ENCODE measurements around the gene CDH4. TPM values are rescaled to one million over a fixed set of nuclear protein-coding genes. Genes with fewer than 3 reads are reported as not detected.

The CDH4 gene
- total and polyA plus RNA-seq, 2 of the 13 experiments (the other 11 are each of a cell fraction or from before 2014, with no cell fraction given): not detected

GRCh38 chr20:61343934-61344333 is 91.9 kb downstream of the CDH4 start:
- H3K9me3 ChIP-seq (ENCODE audit: low read length): no peaks in the 10 kb centered on the region
- H3K4me1 ChIP-seq (ENCODE audit: insufficient read depth, low read length): no peaks in the 10 kb centered on the region
- no peak overlapping the region for H3K4me3 ChIP-seq (replicated peaks in 1 of 3; ENCODE audit: insufficient read depth in 1 of 3, low read depth in 2 of 3, low read length in 3 of 3)
- no peak overlapping the region for H3K4me2 ChIP-seq (ENCODE audit: low read depth, low read length)
- intact Hi-C loops (cut with micrococcal nuclease; ENCODE audit: unreplicated experiment): no loop called here
- no TSS peak for BruUV-seq (replicated peaks)
- H3K36me3 ChIP-seq (replicated peaks in 1 of 2; ENCODE audit: control insufficient read depth in 1 of 2, insufficient read depth in 2 of 2, low read length in 2 of 2): no peaks in the 10 kb centered on the region
- H4K20me1 ChIP-seq (ENCODE audit: insufficient read depth, low read length): no peaks in the 10 kb centered on the region
- WGBS (ENCODE audit: low lambda C conversion rate): 3% methylated on average over 9 of the region's 9 CpGs
- no peak overlapping the region for H2AFZ ChIP-seq (ENCODE audit: low read length)
- ChIA-PET POLR2A (no interaction called here), CTCF (ENCODE audit: low intra/inter-chr PET ratio, low total read pairs) (no interaction called here)
- in situ Hi-C loops (cut with HindIII; ENCODE audit: extremely low pct_ligation_motif_present, low pct_unique_long_range_greater_than_20kb): no loop called here
- H3K27ac ChIP-seq (ENCODE audit: extremely low read length, insufficient read depth, low read length): no peak overlapping the region
- H3K9ac ChIP-seq (ENCODE audit: insufficient read depth, low read depth, low read length): no peak overlapping the region
- peaks cover 11 to 61% of the 10 kb centered on the region in 2 experiments; a peak in 4 of 5 replicates for H3K27me3 ChIP-seq (ENCODE audit: control insufficient read depth in 1 of 2, insufficient read depth in 2 of 2, low read length in 2 of 2)
- no peak for FAIRE-seq
- H3K79me2 ChIP-seq (ENCODE audit: insufficient read depth, low read length): no peaks in the 10 kb centered on the region
- no peak for ATAC-seq
- DNase-seq (ENCODE audit: low spot score): no peak
- no peak for TF ChIP-seq FOXM1 (CRISPR knock-in tag; IDR thresholded peaks at IDR 0.05)
- TF ChIP-seq ZSCAN21 (CRISPR knock-in tag; IDR thresholded peaks at IDR 0.05; ENCODE audit: borderline replicate concordance): no peak
- no peak for TF ChIP-seq RFXAP (CRISPR knock-in tag; IDR thresholded peaks at IDR 0.05; ENCODE audit: borderline replicate concordance)
- TF ChIP-seq ZFP41 (CRISPR knock-in tag; IDR thresholded peaks at IDR 0.05; ENCODE audit: borderline replicate concordance): no peak
- no peak for TF ChIP-seq FOXA1 (IDR thresholded peaks at IDR 0.05)
- no peak for TF ChIP-seq FOXA1 (CRISPR knock-in tag; IDR thresholded peaks at IDR 0.05)
- TF ChIP-seq NFIB (CRISPR knock-in tag; IDR thresholded peaks at IDR 0.05; ENCODE audit: borderline replicate concordance): no peak
- no peak for TF ChIP-seq ZNF251 (CRISPR knock-in tag; IDR thresholded peaks at IDR 0.05)
- TF ChIP-seq RXRB (CRISPR knock-in tag; IDR thresholded peaks at IDR 0.05; ENCODE audit: borderline replicate concordance): no peak
- TF ChIP-seq, protein P1, sequence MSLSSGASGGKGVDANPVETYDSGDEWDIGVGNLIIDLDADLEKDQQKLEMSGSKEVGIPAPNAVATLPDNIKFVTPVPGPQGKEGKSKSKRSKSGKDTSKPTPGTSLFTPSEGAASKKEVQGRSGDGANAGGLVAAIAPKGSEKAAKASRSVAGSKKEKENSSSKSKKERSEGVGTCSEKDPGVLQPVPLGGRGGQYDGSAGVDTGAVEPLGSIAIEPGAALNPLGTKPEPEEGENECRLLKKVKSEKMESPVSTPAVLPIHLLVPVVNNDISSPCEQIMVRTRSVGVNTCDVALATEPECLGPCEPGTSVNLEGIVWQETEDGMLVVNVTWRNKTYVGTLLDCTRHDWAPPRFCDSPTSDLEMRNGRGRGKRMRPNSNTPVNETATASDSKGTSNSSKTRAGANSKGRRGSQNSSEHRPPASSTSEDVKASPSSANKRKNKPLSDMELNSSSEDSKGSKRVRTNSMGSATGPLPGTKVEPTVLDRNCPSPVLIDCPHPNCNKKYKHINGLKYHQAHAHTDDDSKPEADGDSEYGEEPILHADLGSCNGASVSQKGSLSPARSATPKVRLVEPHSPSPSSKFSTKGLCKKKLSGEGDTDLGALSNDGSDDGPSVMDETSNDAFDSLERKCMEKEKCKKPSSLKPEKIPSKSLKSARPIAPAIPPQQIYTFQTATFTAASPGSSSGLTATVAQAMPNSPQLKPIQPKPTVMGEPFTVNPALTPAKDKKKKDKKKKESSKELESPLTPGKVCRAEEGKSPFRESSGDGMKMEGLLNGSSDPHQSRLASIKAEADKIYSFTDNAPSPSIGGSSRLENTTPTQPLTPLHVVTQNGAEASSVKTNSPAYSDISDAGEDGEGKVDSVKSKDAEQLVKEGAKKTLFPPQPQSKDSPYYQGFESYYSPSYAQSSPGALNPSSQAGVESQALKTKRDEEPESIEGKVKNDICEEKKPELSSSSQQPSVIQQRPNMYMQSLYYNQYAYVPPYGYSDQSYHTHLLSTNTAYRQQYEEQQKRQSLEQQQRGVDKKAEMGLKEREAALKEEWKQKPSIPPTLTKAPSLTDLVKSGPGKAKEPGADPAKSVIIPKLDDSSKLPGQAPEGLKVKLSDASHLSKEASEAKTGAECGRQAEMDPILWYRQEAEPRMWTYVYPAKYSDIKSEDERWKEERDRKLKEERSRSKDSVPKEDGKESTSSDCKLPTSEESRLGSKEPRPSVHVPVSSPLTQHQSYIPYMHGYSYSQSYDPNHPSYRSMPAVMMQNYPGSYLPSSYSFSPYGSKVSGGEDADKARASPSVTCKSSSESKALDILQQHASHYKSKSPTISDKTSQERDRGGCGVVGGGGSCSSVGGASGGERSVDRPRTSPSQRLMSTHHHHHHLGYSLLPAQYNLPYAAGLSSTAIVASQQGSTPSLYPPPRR (CRISPR knock-in tag; IDR thresholded peaks at IDR 0.05; ENCODE audit: borderline replicate concordance): no peak
- no peak for TF ChIP-seq SALL1 (CRISPR knock-in tag; IDR thresholded peaks at IDR 0.05)
- TF ChIP-seq ZNF710 (CRISPR knock-in tag; IDR thresholded peaks at IDR 0.05; ENCODE audit: borderline replicate concordance): no peak
- no peak for TF ChIP-seq JARID2 (CRISPR knock-in tag; IDR thresholded peaks at IDR 0.05; ENCODE audit: insufficient replicate concordance)
- no peak for TF ChIP-seq HNRNPL (IDR thresholded peaks at IDR 0.05; ENCODE audit: low read depth, low read length)
- TF ChIP-seq ZIK1 (CRISPR knock-in tag; IDR thresholded peaks at IDR 0.05; ENCODE audit: borderline replicate concordance, low read depth): no peak
- no peak for TF ChIP-seq EZH2 (conservative IDR thresholded peaks at IDR 0.05; ENCODE audit: low read depth, low read length)
- TF ChIP-seq, protein P2, sequence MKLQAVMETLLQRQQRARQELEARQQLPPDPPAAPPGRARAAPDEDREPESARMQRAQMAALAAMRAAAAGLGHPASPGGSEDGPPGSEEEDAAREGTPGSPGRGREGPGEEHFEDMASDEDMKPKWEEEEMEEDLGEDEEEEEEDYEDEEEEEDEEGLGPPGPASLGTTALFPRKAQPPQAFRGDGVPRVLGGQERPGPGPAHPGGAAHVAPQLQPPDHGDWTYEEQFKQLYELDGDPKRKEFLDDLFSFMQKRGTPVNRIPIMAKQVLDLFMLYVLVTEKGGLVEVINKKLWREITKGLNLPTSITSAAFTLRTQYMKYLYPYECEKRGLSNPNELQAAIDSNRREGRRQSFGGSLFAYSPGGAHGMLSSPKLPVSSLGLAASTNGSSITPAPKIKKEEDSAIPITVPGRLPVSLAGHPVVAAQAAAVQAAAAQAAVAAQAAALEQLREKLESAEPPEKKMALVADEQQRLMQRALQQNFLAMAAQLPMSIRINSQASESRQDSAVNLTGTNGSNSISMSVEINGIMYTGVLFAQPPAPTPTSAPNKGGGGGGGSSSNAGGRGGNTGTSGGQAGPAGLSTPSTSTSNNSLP (IDR thresholded peaks at IDR 0.05; ENCODE audit: low read depth, low read length): no peak

All from HepG2 (cell line).